ENCODE results near the gene CUEDC1. TPM values are rescaled to one million over a fixed set of nuclear protein-coding genes. Genes with fewer than 3 reads are reported as not detected.

Gene CUEDC1
- total and polyA plus RNA-seq, 2 of the 13 experiments (the other 11 are each of a cell fraction or from before 2014, with no cell fraction given): 7.4 to 12.9 TPM

- Histone ChIP-seq H3K27me3 (ENCODE audit: control insufficient read depth in 1 of 2, insufficient read depth in 2 of 2, low read length in 2 of 2) (peaks cover 16 to 48% of the 10 kb centered on the region in 2 experiments), H3K36me3 (replicated peaks in 1 of 2; ENCODE audit: control insufficient read depth in 1 of 2, insufficient read depth in 2 of 2, low read length in 2 of 2) (no peaks in the 10 kb centered on the region), H3K4me3 (replicated peaks in 1 of 3; ENCODE audit: insufficient read depth in 1 of 3, low read depth in 2 of 3, low read length in 3 of 3) (no peak overlapping the region), H4K20me1 (ENCODE audit: insufficient read depth, low read length) (no peaks in the 10 kb centered on the region), H3K9ac (ENCODE audit: insufficient read depth, low read depth, low read length) (no peak overlapping the region), H3K4me1 (ENCODE audit: insufficient read depth, low read length) (peaks cover 57% of the 10 kb centered on the region), H3K4me2 (ENCODE audit: low read depth, low read length) (no peak overlapping the region), H3K27ac (ENCODE audit: extremely low read length, insufficient read depth, low read length) (no peak overlapping the region), H2AFZ (ENCODE audit: low read length) (peak overlapping the region; percentile 20), H3K9me3 (ENCODE audit: low read length) (no peaks in the 10 kb centered on the region), H3K79me2 (ENCODE audit: insufficient read depth, low read length) (no peaks in the 10 kb centered on the region)
- intact Hi-C loops (cut with micrococcal nuclease; ENCODE audit: unreplicated experiment) (loop anchor here (2.0 kb wide), 1 partner anchor 30 kb away; no protein-coding TSS in a partner anchor), in situ Hi-C loops (cut with HindIII; ENCODE audit: extremely low pct_ligation_motif_present, low pct_unique_long_range_greater_than_20kb) (no loop called here)
- FAIRE-seq: no peak
- no peak for DNase-seq (ENCODE audit: low spot score)
- ChIA-PET CTCF (ENCODE audit: low intra/inter-chr PET ratio, low total read pairs) (no interaction called here), POLR2A (interaction anchor here (3.1 kb wide), 1 partner anchor 10 kb away, joined by 21 read pairs; no protein-coding TSS in a partner anchor)
- WGBS (ENCODE audit: low lambda C conversion rate): 64% methylated on average over 8 of the region's 8 CpGs
- TF ChIP-seq ZNF484 (CRISPR knock-in tag; IDR thresholded peaks at IDR 0.05; ENCODE audit: borderline replicate concordance, low read depth): no peak
- no peak for TF ChIP-seq KLF16 (CRISPR knock-in tag; IDR thresholded peaks at IDR 0.05)
- no peak for TF ChIP-seq PHF21A (CRISPR knock-in tag; IDR thresholded peaks at IDR 0.05)
- no peak for TF ChIP-seq GTF2F1 (IDR thresholded peaks at IDR 0.05; ENCODE audit: low read length)
- no peak for TF ChIP-seq ZNF10 (CRISPR knock-in tag; IDR thresholded peaks at IDR 0.05; ENCODE audit: borderline replicate concordance, low read depth)
- no peak for TF ChIP-seq ATF4 (CRISPR knock-in tag; IDR thresholded peaks at IDR 0.05)
- no peak for TF ChIP-seq GRHL1 (CRISPR knock-in tag; conservative IDR thresholded peaks at IDR 0.05)
- TF ChIP-seq ZNF274 (CRISPR knock-in tag; IDR thresholded peaks at IDR 0.05): no peak
- no peak for TF ChIP-seq RXRB (CRISPR knock-in tag; IDR thresholded peaks at IDR 0.05; ENCODE audit: borderline replicate concordance)
- TF ChIP-seq ZNF737 (CRISPR knock-in tag; IDR thresholded peaks at IDR 0.05; ENCODE audit: borderline replicate concordance): no peak
- no peak for TF ChIP-seq CAMTA2 (CRISPR knock-in tag; IDR thresholded peaks at IDR 0.05; ENCODE audit: borderline replicate concordance)
- no peak for TF ChIP-seq ETS1 (CRISPR knock-in tag; IDR thresholded peaks at IDR 0.05)
- no peak for TF ChIP-seq FOXA3 (CRISPR knock-in tag; IDR thresholded peaks at IDR 0.05)
- no peak for TF ChIP-seq ZSCAN31 (CRISPR knock-in tag; IDR thresholded peaks at IDR 0.05; ENCODE audit: low read depth)
- no peak for TF ChIP-seq POLR2G (IDR thresholded peaks at IDR 0.05; ENCODE audit: low read depth, low read length)
- no peak for TF ChIP-seq KDM2A (CRISPR knock-in tag; IDR thresholded peaks at IDR 0.05; ENCODE audit: borderline replicate concordance, low read depth)
- TF ChIP-seq HMG20B (CRISPR knock-in tag; conservative IDR thresholded peaks at IDR 0.05): no peak
- BruUV-seq (replicated peaks): no TSS peak
- ATAC-seq: no peak
Observed at GRCh38 chr17:57957120-57957850, 2.1 kb upstream of the CUEDC1 start.

All from HepG2 (cell line).